ENCODE data around the gene NUAK2. TPM values are rescaled to one million over a fixed set of nuclear protein-coding genes. Genes with fewer than 3 reads are reported as not detected.
A peak's percentile ranks its signal among the peaks of the same experiment; 100 is the strongest.
"Not testable (repeated sequence)": the region's sequence is repeated elsewhere in the genome, so short reads cannot be mapped to it uniquely, and the experiment has no call there.

The NUAK2 gene
- total and polyA plus RNA-seq, 4 donors: 1.3 to 2.8 (median 1.6) TPM

GRCh38 chr1:205287767-205288559 is 33.6 kb downstream of the NUAK2 start:
- Histone ChIP-seq H3K27ac (ENCODE audit: low read depth, low read length) (no peak overlapping the region), H3K36me3 (ENCODE audit: control insufficient read depth, insufficient read depth, low read length) (no peaks in the 10 kb centered on the region), H3K27me3 (ENCODE audit: control insufficient read depth, insufficient read depth, low read length) (no peaks in the 10 kb centered on the region), H3K4me1 (ENCODE audit: control insufficient read depth, insufficient read depth, low read length) (peaks cover 29% of the 10 kb centered on the region), H3K4me3 (ENCODE audit: low read depth, low read length) (no peak overlapping the region), H3K9me3 (ENCODE audit: control insufficient read depth, insufficient read depth, low read length) (no peaks in the 10 kb centered on the region)
- no peak for DNase-seq (ENCODE audit: low read depth in 4 of 6, low spot score in 6 of 6)
- WGBS (ENCODE audit: insufficient coverage): 51% methylated on average over 8 of the region's 8 CpGs

- peaks cover 29% of the 10 kb centered on the region for H3K4me1 ChIP-seq (ENCODE audit: control insufficient read depth, insufficient read depth, low read length)
- no peaks in the 10 kb centered on the region for H3K36me3 ChIP-seq (ENCODE audit: control insufficient read depth, insufficient read depth, low read length)
- 100% methylated on average over 2 of the region's 3 CpGs for WGBS (ENCODE audit: insufficient coverage)
- no peak overlapping the region for H3K27ac ChIP-seq (ENCODE audit: low read depth, low read length)
- no peaks in the 10 kb centered on the region for H3K27me3 ChIP-seq (ENCODE audit: control insufficient read depth, insufficient read depth, low read length)
- H3K9me3 ChIP-seq (ENCODE audit: control insufficient read depth, insufficient read depth, low read length): no peaks in the 10 kb centered on the region
- H3K4me3 ChIP-seq (ENCODE audit: low read depth, low read length): no peak overlapping the region
- DNase-seq (ENCODE audit: low read depth in 4 of 6, low spot score in 6 of 6): no peak
These were observed 34.5 kb downstream of the NUAK2 start for GRCh38 chr1:205287076-205287475.

- Histone ChIP-seq H3K27ac (ENCODE audit: low read depth, low read length) (no peak overlapping the region), H3K27me3 (ENCODE audit: control insufficient read depth, insufficient read depth, low read length) (no peaks in the 10 kb centered on the region), H3K9me3 (ENCODE audit: control insufficient read depth, insufficient read depth, low read length) (no peaks in the 10 kb centered on the region), H3K4me1 (ENCODE audit: control insufficient read depth, insufficient read depth, low read length) (peaks cover 29% of the 10 kb centered on the region), H3K4me3 (ENCODE audit: low read depth, low read length) (no peak overlapping the region), H3K36me3 (ENCODE audit: control insufficient read depth, insufficient read depth, low read length) (no peaks in the 10 kb centered on the region)
- WGBS (ENCODE audit: insufficient coverage): 81% methylated on average over 6 of the region's 9 CpGs
- DNase-seq (ENCODE audit: low read depth in 4 of 6, low spot score in 6 of 6): no peak
These were observed 35.1 kb downstream of the NUAK2 start for GRCh38 chr1:205286335-205286950.

GRCh38 chr1:205285381-205286101 is 36.0 kb downstream of the NUAK2 start:
- Histone ChIP-seq H3K4me3 (ENCODE audit: low read depth, low read length) (no peak overlapping the region), H3K36me3 (ENCODE audit: control insufficient read depth, insufficient read depth, low read length) (no peaks in the 10 kb centered on the region), H3K27me3 (ENCODE audit: control insufficient read depth, insufficient read depth, low read length) (no peaks in the 10 kb centered on the region), H3K27ac (ENCODE audit: low read depth, low read length) (peak overlapping the region; percentile 2), H3K9me3 (ENCODE audit: control insufficient read depth, insufficient read depth, low read length) (no peaks in the 10 kb centered on the region), H3K4me1 (ENCODE audit: control insufficient read depth, insufficient read depth, low read length) (peaks cover 29% of the 10 kb centered on the region)
- WGBS (ENCODE audit: insufficient coverage): 59% methylated on average over 6 of the region's 12 CpGs
- DNase-seq (ENCODE audit: low read depth in 4 of 6, low spot score in 6 of 6): no peak

- Histone ChIP-seq H3K9me3 (ENCODE audit: control insufficient read depth, insufficient read depth, low read length) (no peaks in the 10 kb centered on the region), H3K4me1 (ENCODE audit: control insufficient read depth, insufficient read depth, low read length) (peaks cover 29% of the 10 kb centered on the region), H3K4me3 (ENCODE audit: low read depth, low read length) (no peak overlapping the region), H3K27ac (ENCODE audit: low read depth, low read length) (peak overlapping the region; percentile 2), H3K36me3 (ENCODE audit: control insufficient read depth, insufficient read depth, low read length) (no peaks in the 10 kb centered on the region), H3K27me3 (ENCODE audit: control insufficient read depth, insufficient read depth, low read length) (no peaks in the 10 kb centered on the region)
- peak in 2 of 6 donors; percentile 31 to 56 for DNase-seq (ENCODE audit: low read depth in 4 of 6, low spot score in 6 of 6)
- WGBS (ENCODE audit: insufficient coverage): 74% methylated on average over 5 of the region's 7 CpGs
These were observed 37.0 kb downstream of the NUAK2 start for GRCh38 chr1:205284420-205285144.

- H3K27me3 ChIP-seq (ENCODE audit: control insufficient read depth, insufficient read depth, low read length): no peaks in the 10 kb centered on the region
- no peak overlapping the region for H3K27ac ChIP-seq (ENCODE audit: low read depth, low read length)
- no peak overlapping the region for H3K4me3 ChIP-seq (ENCODE audit: low read depth, low read length)
- no peaks in the 10 kb centered on the region for H3K9me3 ChIP-seq (ENCODE audit: control insufficient read depth, insufficient read depth, low read length)
- H3K36me3 ChIP-seq (ENCODE audit: control insufficient read depth, insufficient read depth, low read length): no peaks in the 10 kb centered on the region
- 85% methylated on average over 10 of the region's 15 CpGs for WGBS (ENCODE audit: insufficient coverage)
- DNase-seq (ENCODE audit: low read depth in 4 of 6, low spot score in 6 of 6): peak in 2 of 6 donors; percentile 25 to 51
- H3K4me1 ChIP-seq (ENCODE audit: control insufficient read depth, insufficient read depth, low read length): peaks cover 29% of the 10 kb centered on the region
These were observed 38.0 kb downstream of the NUAK2 start for GRCh38 chr1:205283270-205284147.

GRCh38 chr1:205280666-205281395 is 40.7 kb downstream of the NUAK2 start:
- H3K4me1 ChIP-seq (ENCODE audit: control insufficient read depth, insufficient read depth, low read length): peaks cover 26% of the 10 kb centered on the region
- H3K4me3 ChIP-seq (ENCODE audit: low read depth, low read length); H3K36me3 ChIP-seq (ENCODE audit: control insufficient read depth, insufficient read depth, low read length); H3K27ac ChIP-seq (ENCODE audit: low read depth, low read length); H3K27me3 ChIP-seq (ENCODE audit: control insufficient read depth, insufficient read depth, low read length); DNase-seq (ENCODE audit: low read depth in 4 of 6, low spot score in 6 of 6); H3K9me3 ChIP-seq (ENCODE audit: control insufficient read depth, insufficient read depth, low read length): not testable (repeated sequence)
- 100% methylated on average over 5 of the region's 10 CpGs for WGBS (ENCODE audit: insufficient coverage)

- Histone ChIP-seq H3K4me1 (ENCODE audit: control insufficient read depth, insufficient read depth, low read length) (peaks cover 22% of the 10 kb centered on the region), H3K36me3 (ENCODE audit: control insufficient read depth, insufficient read depth, low read length) (peaks cover 5% of the 10 kb centered on the region), H3K4me3 (ENCODE audit: low read depth, low read length) (no peak overlapping the region), H3K9me3 (ENCODE audit: control insufficient read depth, insufficient read depth, low read length) (no peaks in the 10 kb centered on the region), H3K27ac (ENCODE audit: low read depth, low read length) (no peak overlapping the region), H3K27me3 (ENCODE audit: control insufficient read depth, insufficient read depth, low read length) (no peaks in the 10 kb centered on the region)
- no peak for DNase-seq (ENCODE audit: low read depth in 4 of 6, low spot score in 6 of 6)
- WGBS (ENCODE audit: insufficient coverage): 96% methylated on average over 3 of the region's 3 CpGs
These were observed 41.6 kb downstream of the NUAK2 start for GRCh38 chr1:205279986-205280385.

Data from spinal cord (tissue), 10 donors.